RWPE1 (cell line): ENCODE measurements around the gene UPF2.
"Not testable (repeated sequence)": the region's sequence is repeated elsewhere in the genome, so short reads cannot be mapped to it uniquely, and the experiment has no call there.

Source experiments
- CTCF ChIA-PET: fragments of 350-600 bp; sonication (Branson Sonifier 250); formaldehyde crosslinking; extraction: SDS; loops from one replicate; lab custom pipeline; 2021; lab: Yijun Ruan, JAX
- POLR2A ChIA-PET: fragments of 400-600 bp; formaldehyde crosslinking; extraction: SDS; loops from one replicate; lab custom pipeline; 2020; ENCODE audit warnings: antibody characterized with exemption; ENCODE audit not compliant: low non-redundant PET; lab: Yijun Ruan, JAX
- DNase-seq: peaks from one replicate; pipeline ENCODE4 v3.0.0; 2012; ENCODE audit warnings: low spot score
- H3K27ac ChIP-seq: fragments of 450-650 bp; 2 replicates; pipeline ENCODE4 v1.5.1; 2017
- CTCF ChIP-seq: fragments of 450-650 bp; conservative IDR thresholded peaks from 2 replicates; pipeline ENCODE4 v1.5.1; 2017; ENCODE audit warnings: low read depth, mild to moderate bottlenecking

UPF2 gene

GRCh38 chr10:12073526-12073925 lies 30.9 kb upstream of the UPF2 start:
- ChIA-PET CTCF (no interaction called here), POLR2A (no interaction called here)
- TF ChIP-seq CTCF = no peak
- no peak for DNase-seq
- peak overlapping the region; percentile 12; the same call in 1 of the 2 replicates for H3K27ac ChIP-seq

- H3K27ac ChIP-seq, CTCF ChIA-PET, DNase-seq, POLR2A ChIA-PET: not testable (repeated sequence)
Measured at GRCh38 chr10:12071441-12071840, 28.8 kb upstream of the UPF2 start.

- DNase-seq = peak; percentile 99
- ChIA-PET CTCF (no interaction called here), POLR2A (interaction anchor here (0.6 kb wide), 2 partner anchors 17 to 26 kb away, joined by 3 to 5 read pairs; no protein-coding TSS in a partner anchor)
- peak within 1 kb of the TSS; percentile 78 for H3K27ac ChIP-seq
- no peak for TF ChIP-seq CTCF
Measured at GRCh38 chr10:12068449-12069269, 26.1 kb upstream of the UPF2 start, which contains the start of gene DHTKD1. DHTKD1 (plus strand) TSS chr10:12068954; CDS start chr10:12069034, 80 bp downstream.

GRCh38 chr10:12067336-12067735 lies 24.7 kb upstream of the UPF2 start:
- peak overlapping the region; percentile 78 for H3K27ac ChIP-seq
- peak; percentile 53 for DNase-seq
- ChIA-PET POLR2A (no interaction called here), CTCF (interaction anchor here (0.6 kb wide), 1 partner anchor 324 kb away, joined by 3 read pairs; no protein-coding TSS in a partner anchor)
- no peak for TF ChIP-seq CTCF

- CTCF ChIA-PET = interaction anchor here (0.6 kb wide), 1 partner anchor 676 kb away, joined by 3 read pairs; no protein-coding TSS in a partner anchor
- no peak for TF ChIP-seq CTCF
- H3K27ac ChIP-seq = no peak overlapping the region
- DNase-seq = no peak
- POLR2A ChIA-PET = no interaction called here
Measured at GRCh38 chr10:12063483-12063818, 20.8 kb upstream of the UPF2 start.

GRCh38 chr10:12062754-12063482 lies 20.3 kb upstream of the UPF2 start:
- POLR2A ChIA-PET = no interaction called here
- CTCF ChIA-PET = interaction anchor here (0.7 kb wide), 1 partner anchor 128 kb away, joined by 3 read pairs; no protein-coding TSS in a partner anchor
- DNase-seq = no peak

More at GRCh38 chr10:12062754-12063482, 20.3 kb upstream of the UPF2 start:
- H3K27ac ChIP-seq = no peak overlapping the region
- TF ChIP-seq CTCF = no peak
